DLD1 (cell line): ENCODE data around the gene SLC35F4.
"Not testable (repeated sequence)": the region's sequence is repeated elsewhere in the genome, so short reads cannot be mapped to it uniquely, and the experiment has no call there.

Experiments
- in situ Hi-C: cut with HindIII; loops from 2 replicates; pipeline ENCODE4 v1.10.0; 2017; ENCODE audit warnings: low sequenced_read_pairs

SLC35F4 gene

GRCh38 chr14:57865403-57866198 is at the start of gene SLC35F4:
SLC35F4 (minus strand) TSS chr14:57866092.
- in situ Hi-C loops: loop anchor here (10.0 kb wide), 1 partner anchor 131 kb away; no protein-coding TSS in a partner anchor

GRCh38 chr14:57909626-57910025 is 43.7 kb upstream of the SLC35F4 start:
- in situ Hi-C loops: no loop called here

- in situ Hi-C loops: no loop called here
These were observed 38.1 kb upstream of the SLC35F4 start for GRCh38 chr14:57903954-57904353.

GRCh38 chr14:57898837-57899572 is 33.1 kb upstream of the SLC35F4 start:
- in situ Hi-C loops: no loop called here

GRCh38 chr14:57897144-57897748 is 31.4 kb upstream of the SLC35F4 start:
- in situ Hi-C loops: no loop called here

- in situ Hi-C loops: no loop called here
These were observed 23.4 kb upstream of the SLC35F4 start for GRCh38 chr14:57889245-57889644.

- in situ Hi-C loops: no loop called here
These were observed 18.3 kb upstream of the SLC35F4 start for GRCh38 chr14:57884175-57884574.

- in situ Hi-C loops: no loop called here
These were observed 17.2 kb upstream of the SLC35F4 start for GRCh38 chr14:57883061-57883460.

GRCh38 chr14:57879516-57879915 is 13.6 kb upstream of the SLC35F4 start:
- in situ Hi-C loops: no loop called here

GRCh38 chr14:57875985-57876384 is 10.1 kb upstream of the SLC35F4 start:
- in situ Hi-C loops: no loop called here

- in situ Hi-C loops: no loop called here
These were observed 9.4 kb upstream of the SLC35F4 start for GRCh38 chr14:57875296-57875695.

GRCh38 chr14:57871459-57872080 is 5.7 kb upstream of the SLC35F4 start:
- in situ Hi-C loops: no loop called here

GRCh38 chr14:57870686-57871457 is 5.0 kb upstream of the SLC35F4 start:
- in situ Hi-C loops: no loop called here

- in situ Hi-C loops: loop anchor here (10.0 kb wide), 1 partner anchor 135 kb away; no protein-coding TSS in a partner anchor
These were observed 3.7 kb upstream of the SLC35F4 start for GRCh38 chr14:57869617-57870016.

GRCh38 chr14:57866199-57866705 is 360 bp upstream of the SLC35F4 start:
- in situ Hi-C loops: loop anchor here (10.0 kb wide), 1 partner anchor 131 kb away; no protein-coding TSS in a partner anchor

GRCh38 chr14:57865066-57865402 is 858 bp downstream of the SLC35F4 start:
- in situ Hi-C loops: loop anchor here (10.0 kb wide), 1 partner anchor 130 kb away; no protein-coding TSS in a partner anchor

GRCh38 chr14:57864659-57865058 is 1.2 kb downstream of the SLC35F4 start:
- in situ Hi-C loops: loop anchor here (10.0 kb wide), 1 partner anchor 130 kb away; no protein-coding TSS in a partner anchor

- in situ Hi-C loops: loop anchor here (10.0 kb wide), 1 partner anchor 129 kb away; no protein-coding TSS in a partner anchor
These were observed 2.4 kb downstream of the SLC35F4 start for GRCh38 chr14:57863471-57863870.

GRCh38 chr14:57855666-57856065 is 10.2 kb downstream of the SLC35F4 start:
- in situ Hi-C loops: not testable (repeated sequence)

- in situ Hi-C loops: no loop called here
These were observed 11.3 kb downstream of the SLC35F4 start for GRCh38 chr14:57854571-57854970.
